ENCODE data around the gene XRN1.
"Not testable (repeated sequence)": the region's sequence is repeated elsewhere in the genome, so short reads cannot be mapped to it uniquely, and the experiment has no call there.

Gene XRN1

DNA sequence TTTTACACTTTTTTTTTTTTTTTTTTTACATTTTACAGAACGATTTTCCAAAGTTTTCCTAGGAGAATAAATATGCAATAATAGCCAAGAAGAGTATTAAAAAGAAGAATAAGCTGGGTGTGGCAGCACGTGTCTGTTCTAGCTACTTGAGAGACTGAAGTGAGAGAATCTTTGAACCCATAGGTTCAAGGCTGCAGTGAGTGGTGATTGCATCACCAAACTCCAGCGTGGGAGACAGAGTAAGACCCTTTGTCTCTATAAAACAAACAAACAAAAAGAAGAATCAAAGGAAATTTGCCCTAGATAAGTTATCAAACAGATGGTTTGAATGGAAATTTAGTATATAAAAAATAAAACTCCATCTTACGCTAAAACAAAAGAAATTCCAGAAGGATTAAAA, 13.3 kb downstream of the XRN1 start:
- DNase-seq (ENCODE audit: low spot score), result no peak

- DNase-seq (ENCODE audit: low spot score), result no peak
Observed at GRCh38 chr3:142433110-142433509, 14.7 kb downstream of the XRN1 start.

DNA sequence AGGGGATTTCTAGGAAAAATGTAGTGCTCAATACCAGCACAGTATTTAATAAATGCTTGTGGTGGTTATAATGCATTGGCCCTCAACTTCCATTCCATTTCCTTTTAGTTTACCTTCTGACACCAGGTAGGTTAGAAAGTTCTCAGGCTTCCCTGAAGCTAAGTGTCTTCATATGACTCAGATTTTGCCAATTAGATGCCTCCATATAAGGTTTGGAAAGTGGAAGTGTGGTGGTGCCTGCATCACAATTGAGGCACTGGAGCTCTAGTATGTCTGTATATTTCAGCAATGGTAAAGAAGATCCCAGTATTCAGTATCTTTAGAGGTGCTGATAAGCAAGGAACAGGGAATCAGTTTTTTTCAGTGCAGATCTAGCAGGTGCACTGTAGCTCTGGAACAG, 18.3 kb downstream of the XRN1 start:
- DNase-seq (ENCODE audit: low spot score), result no peak

GRCh38 chr3:142424754-142425153, 23.1 kb downstream of the XRN1 start:
- DNase-seq (ENCODE audit: low spot score), result no peak

GRCh38 chr3:142418926-142419592, 28.8 kb downstream of the XRN1 start:
- DNase-seq (ENCODE audit: low spot score), result no peak

GRCh38 chr3:142417302-142417701, 30.5 kb downstream of the XRN1 start:
- no peak for DNase-seq (ENCODE audit: low spot score)

- DNase-seq (ENCODE audit: low spot score), result not testable (repeated sequence)
Observed at GRCh38 chr3:142400537-142400936, 47.3 kb downstream of the XRN1 start.

DNA sequence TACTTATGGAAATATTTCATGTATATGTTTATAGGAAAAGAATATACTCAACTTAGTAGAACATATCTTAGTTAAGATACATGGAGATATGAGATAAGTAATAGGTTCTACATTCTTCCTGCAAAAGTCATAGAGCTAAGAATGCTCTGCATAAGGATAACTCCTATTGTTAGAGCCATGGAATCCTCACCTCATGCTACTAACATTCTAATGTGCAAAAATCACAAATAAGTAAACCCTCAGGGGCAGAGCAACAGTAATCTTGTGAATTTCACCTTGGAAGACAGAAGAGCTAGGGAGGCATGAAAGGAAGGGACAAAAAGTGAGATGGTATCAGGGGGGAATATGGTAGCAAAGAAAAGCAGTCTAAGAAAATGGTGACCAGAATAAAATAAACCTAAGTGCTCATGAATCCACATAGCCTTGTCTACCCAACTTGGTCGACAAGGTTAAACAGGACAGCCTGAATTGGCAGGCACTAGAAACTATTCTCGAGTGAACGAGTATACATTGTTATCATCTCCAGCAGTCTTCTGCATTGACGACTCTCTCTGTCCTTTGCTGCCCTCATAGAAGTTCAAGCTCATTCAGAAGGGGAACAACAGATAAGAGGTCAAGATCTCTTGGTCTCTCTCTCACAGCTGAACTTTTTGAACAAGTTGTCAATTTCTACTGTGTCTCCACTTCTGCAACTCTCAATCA, 52.8 kb downstream of the XRN1 start:
- DNase-seq (ENCODE audit: low spot score), result no peak

DNA sequence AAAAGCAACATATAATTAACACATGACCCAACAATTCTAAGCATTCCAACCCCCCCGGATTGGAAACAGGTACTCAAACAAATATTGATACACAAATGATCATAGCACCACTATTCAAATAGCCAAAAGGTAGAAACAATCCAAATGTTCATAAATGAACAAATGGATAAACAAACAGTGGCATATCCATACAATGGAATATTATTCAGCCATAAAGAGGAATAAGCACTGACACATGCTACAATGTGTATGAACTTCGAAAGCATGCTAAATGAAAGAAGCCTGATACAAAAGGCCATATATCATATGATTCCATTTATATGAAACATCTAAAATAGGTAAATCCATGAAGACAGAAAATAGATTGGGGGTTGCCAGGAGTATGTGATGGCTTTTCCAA, 62.8 kb downstream of the XRN1 start:
- DNase-seq (ENCODE audit: low spot score), result no peak

DNA sequence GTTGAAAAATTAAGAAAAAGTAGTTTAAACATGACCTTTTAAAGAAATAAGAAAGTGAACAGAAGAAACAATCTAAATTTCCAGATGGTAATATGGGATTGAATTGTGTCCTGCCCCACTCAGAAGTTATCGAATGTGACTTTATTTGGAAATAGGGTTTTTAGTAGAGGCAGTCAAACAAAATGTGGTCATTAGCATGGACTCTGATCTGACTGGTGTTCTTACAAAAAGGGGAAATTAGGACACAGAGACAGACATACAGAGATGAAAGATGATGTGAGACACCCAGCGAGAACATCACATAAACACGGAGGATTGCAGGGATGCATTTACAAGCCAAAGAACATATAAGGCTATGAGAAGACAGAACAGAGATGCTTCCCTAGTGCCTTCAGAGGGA, 73.2 kb downstream of the XRN1 start:
- DNase-seq (ENCODE audit: low spot score), result no peak

- DNase-seq (ENCODE audit: low spot score), result not testable (repeated sequence)
Observed at GRCh38 chr3:142369576-142369975, 78.3 kb downstream of the XRN1 start.

DNA sequence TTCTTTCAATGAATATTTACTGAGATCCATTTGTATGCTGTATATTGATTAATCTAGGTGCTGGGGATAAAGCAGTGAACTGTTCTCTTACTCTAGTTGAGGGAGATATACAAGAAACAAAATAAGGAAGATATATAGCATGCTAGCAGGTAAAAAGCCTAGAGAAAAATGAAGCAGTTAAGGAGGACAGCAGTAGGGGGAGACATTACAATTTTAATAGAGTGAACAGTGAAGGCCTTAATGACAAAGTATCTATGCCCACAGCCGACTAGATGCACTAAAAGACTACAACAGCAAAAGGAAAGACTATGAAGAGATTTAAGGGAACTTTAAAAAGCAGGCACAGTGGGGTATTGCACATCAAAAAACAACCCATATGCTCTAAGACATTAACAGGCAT, 81.4 kb downstream of the XRN1 start:
- DNase-seq (ENCODE audit: low spot score), result no peak

GRCh38 chr3:142363936-142364467, 83.8 kb downstream of the XRN1 start:
- no peak for DNase-seq (ENCODE audit: low spot score)

- not testable (repeated sequence) for DNase-seq (ENCODE audit: low spot score)
Observed at GRCh38 chr3:142363433-142363832, 84.4 kb downstream of the XRN1 start.

DNA sequence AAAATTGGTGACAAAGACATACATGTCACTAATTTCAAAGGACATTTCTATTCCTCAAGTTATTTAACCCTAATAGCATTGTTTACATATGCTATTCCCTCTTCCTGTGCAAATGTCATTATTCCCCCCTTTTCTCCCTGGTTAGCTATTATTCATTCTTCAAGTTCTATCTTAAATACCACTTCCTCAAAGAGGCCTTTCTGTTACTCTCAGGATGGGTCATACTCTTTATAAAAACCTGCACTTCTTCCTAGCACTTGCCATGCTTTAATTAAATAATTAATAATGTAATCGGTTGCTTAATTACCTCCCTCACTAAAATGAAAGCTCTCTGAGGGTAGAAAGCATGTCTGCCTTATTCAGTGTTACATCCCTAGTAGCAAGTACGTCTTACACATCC, 88.5 kb downstream of the XRN1 start:
- DNase-seq (ENCODE audit: low spot score), result no peak

GRCh38 chr3:142356818-142357217, 91.0 kb downstream of the XRN1 start:
- DNase-seq (ENCODE audit: low spot score), result no peak

DNA sequence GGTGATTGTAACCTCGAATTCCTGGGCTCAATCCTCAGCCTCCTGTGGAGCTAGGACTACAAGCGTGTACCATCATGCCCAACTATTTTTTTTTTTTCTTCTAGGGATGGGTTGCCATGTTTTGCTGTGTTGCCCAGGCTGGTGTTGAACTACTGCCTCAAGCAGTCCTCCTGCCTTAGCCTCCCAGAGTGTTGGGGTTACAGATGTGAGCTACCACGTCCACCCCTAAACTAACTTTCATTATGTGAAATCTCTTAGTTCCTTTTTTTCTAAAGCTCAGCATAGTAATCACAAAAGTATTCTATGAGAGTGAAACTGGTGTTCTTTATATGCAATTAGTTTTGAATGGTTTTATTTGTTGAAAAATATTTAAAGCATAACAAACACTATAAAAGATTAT, 92.1 kb downstream of the XRN1 start:
- DNase-seq (ENCODE audit: low spot score), result no peak

GRCh38 chr3:142354076-142354475, 93.8 kb downstream of the XRN1 start:
- DNase-seq (ENCODE audit: low spot score), result no peak

- no peak for DNase-seq (ENCODE audit: low spot score)
Observed at GRCh38 chr3:142353571-142353970, 94.3 kb downstream of the XRN1 start.

DNA sequence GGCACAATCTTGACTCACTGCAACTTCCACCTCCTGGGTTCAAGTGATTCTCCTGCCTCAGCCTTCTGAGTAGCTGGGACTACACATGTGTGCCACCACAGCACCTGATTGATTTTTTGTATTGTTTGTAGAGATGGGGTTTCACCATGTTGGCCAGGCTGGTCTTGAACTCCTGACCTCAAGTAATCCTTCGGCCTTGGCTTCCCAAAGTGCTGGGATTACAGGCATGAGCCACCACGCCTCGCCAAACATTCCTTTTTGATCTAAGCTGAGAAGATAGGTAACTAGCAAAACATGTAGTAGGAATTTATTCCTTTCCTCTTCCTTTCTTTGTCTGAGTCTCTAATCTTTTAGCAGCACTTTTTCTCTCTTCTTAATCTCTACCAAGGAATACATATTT, 95.1 kb downstream of the XRN1 start:
- not testable (repeated sequence) for DNase-seq (ENCODE audit: low spot score)

DNA sequence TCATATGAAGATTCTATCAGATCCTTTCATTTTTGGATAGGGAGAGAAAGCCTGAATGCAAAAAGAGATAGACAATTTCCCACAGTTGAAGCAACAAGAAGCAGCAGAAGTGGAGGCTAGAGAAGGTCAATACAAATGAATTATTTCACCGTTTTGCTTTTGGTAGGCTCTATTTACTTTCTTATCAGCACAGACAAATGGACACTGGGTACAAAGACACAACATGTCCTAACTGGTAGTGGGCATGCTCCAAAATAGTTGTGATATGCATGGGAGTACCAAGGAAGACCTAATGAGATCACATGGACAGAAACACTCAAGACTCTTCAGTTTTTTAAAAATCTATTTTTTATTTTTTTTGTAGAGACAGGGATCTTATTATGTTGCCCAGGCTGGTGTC, 99.4 kb downstream of the XRN1 start:
- no peak for DNase-seq (ENCODE audit: low spot score)

DNA sequence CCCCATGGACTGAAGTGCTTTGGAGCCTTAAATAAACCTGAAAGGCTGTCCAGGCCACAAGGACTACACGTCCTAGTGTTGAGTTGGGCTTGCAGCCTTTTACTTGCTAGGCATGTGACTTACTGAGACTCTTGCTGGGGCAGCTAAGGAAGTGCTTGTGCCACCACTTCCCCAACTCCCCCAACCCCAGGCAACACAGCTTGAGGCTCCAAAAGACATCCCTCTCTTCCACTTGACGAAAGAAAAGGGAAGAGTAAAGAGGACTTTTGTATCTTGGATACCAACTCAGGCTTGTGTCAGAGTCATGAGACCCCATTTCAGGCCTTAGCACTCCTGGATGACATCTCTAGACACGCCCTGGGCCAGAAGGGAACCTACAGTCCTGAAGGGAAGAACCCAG, 109.8 kb downstream of the XRN1 start:
- DNase-seq (ENCODE audit: low spot score), result no peak

GRCh38 chr3:142332390-142332789, 115.4 kb downstream of the XRN1 start:
- no peak for DNase-seq (ENCODE audit: low spot score)

All from CD4-positive, alpha-beta T cell treated with Interleukin-6 at 100 ng/mL for 8 hours (primary cell).